Astrocyte (in vitro differentiated cells and primary cell): Measurements from ENCODE around the gene RCOR1. TPM values are rescaled to one million over a fixed set of nuclear protein-coding genes. Genes with fewer than 3 reads are reported as not detected.
"Not testable (repeated sequence)": the region's sequence is repeated elsewhere in the genome, so short reads cannot be mapped to it uniquely, and the experiment has no call there.

Experiments used
- DNase-seq: peaks from one replicate; pipeline ENCODE4 v3.0.0-alpha.2; 2010; ENCODE audit warnings: low read depth
- FAIRE-seq: peaks from 2 replicates; lab custom pipeline; 2011; peaks lifted over from hg19 to GRCh38; lab: Jason Lieb, UNC
- H2AFZ ChIP-seq: 2 replicates; pipeline ENCODE4 v1.6.0; 2012; ENCODE audit warnings: low read depth, low read length, inconsistent platforms
- H3K27ac ChIP-seq: 2 replicates; pipeline ENCODE4 v1.5.1; 2011; ENCODE audit warnings: low read depth, low read length, inconsistent platforms
- H3K27me3 ChIP-seq: 2 replicates; pipeline ENCODE4 v1.6.0; 2011; ENCODE audit warnings: low read length, inconsistent platforms; ENCODE audit not compliant: insufficient read depth
- H3K36me3 ChIP-seq: 2 replicates; pipeline ENCODE4 v1.5.1; 2011; ENCODE audit warnings: low read length, inconsistent platforms; ENCODE audit not compliant: insufficient read depth
- H3K4me1 ChIP-seq: 2 replicates; pipeline ENCODE4 v1.5.1; 2011; ENCODE audit warnings: low read length, inconsistent platforms; ENCODE audit not compliant: insufficient read depth
- H3K4me2 ChIP-seq: 2 replicates; pipeline ENCODE4 v1.6.0; 2012; ENCODE audit warnings: low read length, inconsistent platforms
- H3K4me3 ChIP-seq: 2 replicates; pipeline ENCODE4 v1.5.1; 2011; ENCODE audit warnings: low read depth, mild to moderate bottlenecking, low read length, inconsistent platforms; ENCODE audit not compliant: insufficient read depth
- H3K79me2 ChIP-seq: 2 replicates; pipeline ENCODE4 v1.6.0; 2012; ENCODE audit warnings: mild to moderate bottlenecking, low read length, inconsistent platforms; ENCODE audit not compliant: insufficient read depth
- H3K9ac ChIP-seq: 2 replicates; pipeline ENCODE4 v1.6.0; 2012; ENCODE audit warnings: mild to moderate bottlenecking, low read length, inconsistent platforms
- H3K9me3 ChIP-seq: 2 replicates; pipeline ENCODE4 v1.5.1; 2012; ENCODE audit warnings: low read depth, mild to moderate bottlenecking, low read length, inconsistent platforms; ENCODE audit not compliant: insufficient read depth
- H4K20me1 ChIP-seq: 2 replicates; pipeline ENCODE4 v1.6.0; 2012; ENCODE audit warnings: low read length, inconsistent platforms; ENCODE audit not compliant: insufficient read depth
- H3K27ac Mint-ChIP-seq: one replicate; pipeline ENCODE4 v1.8.0; 2021; ENCODE audit warnings: mild to moderate bottlenecking, mixed read lengths; ENCODE audit not compliant: unreplicated experiment
- H3K27me3 Mint-ChIP-seq: one replicate; pipeline ENCODE4 v1.8.0; 2021; ENCODE audit warnings: low read depth, mixed read lengths; ENCODE audit not compliant: unreplicated experiment
- H3K36me3 Mint-ChIP-seq: one replicate; pipeline ENCODE4 v1.8.0; 2021; ENCODE audit warnings: low read depth, mixed read lengths; ENCODE audit not compliant: unreplicated experiment
- H3K4me1 Mint-ChIP-seq: one replicate; pipeline ENCODE4 v1.8.0; 2021; ENCODE audit warnings: low read depth, mixed read lengths; ENCODE audit not compliant: unreplicated experiment
- H3K4me3 Mint-ChIP-seq: one replicate; pipeline ENCODE4 v1.8.0; 2021; ENCODE audit warnings: mild to moderate bottlenecking, moderate library complexity, mixed read lengths; ENCODE audit not compliant: unreplicated experiment
- H3K9me3 Mint-ChIP-seq: one replicate; pipeline ENCODE4 v1.8.0; 2021; ENCODE audit warnings: mild to moderate bottlenecking, mixed read lengths; ENCODE audit not compliant: unreplicated experiment
- EZH2 ChIP-seq: IDR thresholded peaks from 2 replicates; pipeline ENCODE4 v1.6.1; 2012; ENCODE audit warnings: mild to moderate bottlenecking, low read length, inconsistent platforms; ENCODE audit not compliant: insufficient read depth
- total RNA-seq: library from RNA; stranded (reverse); gene quantifications from 2 replicates; pipeline ENCODE4 v1.2.1, GENCODE V29; 2021
- TF ChIP-seq, protein P1 (sequence below): IDR thresholded peaks from 2 replicates; pipeline ENCODE4 v1.5.1; 2011; ENCODE audit warnings: low read depth, mild to moderate bottlenecking, inconsistent platforms, low read length, moderate library complexity; ENCODE audit not compliant: insufficient read depth

RCOR1 gene
- total RNA-seq, 1 donor from 2014 or later = 31.0 TPM

DNA sequence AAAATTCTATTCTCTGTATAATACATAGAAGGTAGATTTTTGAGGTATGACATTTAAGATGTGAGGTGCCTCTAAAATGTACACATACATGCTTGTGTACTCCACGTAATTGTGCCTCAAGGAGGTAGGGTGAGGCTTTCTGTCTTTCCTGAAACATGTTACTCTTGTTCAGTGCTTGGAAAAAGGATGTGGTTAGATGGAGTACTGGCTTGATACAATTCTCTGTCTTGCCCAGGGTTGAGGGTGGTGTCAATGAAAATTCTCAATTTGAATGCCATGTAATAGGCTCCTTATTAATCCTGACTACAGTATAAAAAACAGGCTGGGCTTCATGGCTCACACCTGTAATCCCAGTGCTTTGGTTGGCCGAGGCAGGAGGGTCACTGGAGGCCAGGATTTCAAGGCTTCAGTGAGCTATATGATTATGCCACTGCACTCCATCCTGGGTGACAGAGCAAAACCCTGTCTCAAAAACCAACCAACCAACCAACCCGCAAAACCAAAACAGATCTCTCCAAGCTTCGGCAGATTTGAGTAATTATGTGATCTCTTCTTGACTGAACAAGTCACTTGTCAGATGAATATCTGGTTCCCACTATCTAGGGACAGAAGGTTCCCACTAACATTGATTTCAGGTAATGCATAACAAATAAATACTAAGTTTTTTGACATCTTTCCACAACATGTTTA, 41.6 kb downstream of the RCOR1 start:
- H3K27ac ChIP-seq = no peak overlapping the region
- H3K4me3 ChIP-seq = no peak overlapping the region
- FAIRE-seq = no peak
- H3K9me3 ChIP-seq = no peaks in the 10 kb centered on the region
- H3K9ac ChIP-seq = no peak overlapping the region
- no peaks in the 10 kb centered on the region for H3K27me3 ChIP-seq
- Mint-ChIP-seq H3K27me3 (no peaks in the 10 kb centered on the region), H3K27ac (no peak overlapping the region), H3K9me3 (no peaks in the 10 kb centered on the region), H3K4me3 (no peak overlapping the region), H3K36me3 (no peaks in the 10 kb centered on the region), H3K4me1 (peaks cover 14% of the 10 kb centered on the region)
- H3K36me3 ChIP-seq = no peaks in the 10 kb centered on the region
- no peak for TF ChIP-seq EZH2
- H3K79me2 ChIP-seq = peaks cover 65% of the 10 kb centered on the region
- H3K4me1 ChIP-seq = no peaks in the 10 kb centered on the region
- no peak overlapping the region for H2AFZ ChIP-seq
- H3K4me2 ChIP-seq = no peak overlapping the region
- H4K20me1 ChIP-seq = peaks cover 62% of the 10 kb centered on the region
- no peak for DNase-seq

DNA sequence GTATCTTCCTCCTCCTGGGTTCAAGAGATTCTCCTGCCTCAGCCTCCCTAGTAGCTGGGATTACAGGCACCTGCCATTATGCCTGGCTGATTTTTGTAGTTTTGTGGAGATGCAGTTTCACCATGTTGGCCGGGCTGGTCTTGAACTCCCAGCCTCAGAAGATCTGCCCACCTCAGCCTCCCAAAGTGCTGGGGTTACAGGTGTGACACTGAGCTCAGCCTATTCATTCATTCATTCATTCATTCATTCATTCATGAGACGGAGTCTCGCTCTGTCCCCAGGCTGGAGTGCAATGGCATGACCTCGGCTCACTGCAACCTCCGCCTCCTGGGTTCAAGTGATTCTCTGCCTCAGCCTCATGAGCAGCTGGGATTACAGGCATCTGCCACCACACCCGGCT, 47.2 kb downstream of the RCOR1 start:
- Histone ChIP-seq H3K79me2 (peaks cover 77% of the 10 kb centered on the region), H4K20me1 (peaks cover 72% of the 10 kb centered on the region)
- H3K36me3 ChIP-seq, H3K9ac ChIP-seq, FAIRE-seq, H3K27me3 Mint-ChIP-seq, H3K4me3 Mint-ChIP-seq, H3K4me1 ChIP-seq, H3K9me3 Mint-ChIP-seq, H3K4me3 ChIP-seq, H3K27ac ChIP-seq, H3K27me3 ChIP-seq, DNase-seq, H3K36me3 Mint-ChIP-seq, H3K9me3 ChIP-seq, H3K4me1 Mint-ChIP-seq, H3K4me2 ChIP-seq, H3K27ac Mint-ChIP-seq, H2AFZ ChIP-seq: not testable (repeated sequence)

DNA sequence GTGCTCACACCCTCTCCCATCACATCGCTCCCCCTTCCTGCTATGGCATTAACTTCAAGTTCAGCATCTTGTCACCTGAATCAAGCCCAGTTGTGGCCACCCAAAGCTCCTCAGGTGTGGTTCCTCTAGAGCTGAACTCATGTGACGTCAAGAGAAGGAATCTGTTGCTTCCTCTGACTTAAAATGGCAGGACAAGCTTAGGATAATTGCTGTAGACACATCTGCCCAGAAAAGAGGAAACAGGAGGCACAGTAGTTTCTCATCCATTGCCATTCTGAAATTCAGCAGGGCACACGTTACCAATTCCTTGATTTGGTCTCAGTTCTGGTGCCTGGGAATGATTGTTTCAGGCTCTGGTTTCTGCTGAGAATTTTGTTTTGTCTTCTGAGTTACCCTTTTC, 52.1 kb downstream of the RCOR1 start:
- Histone ChIP-seq H3K4me1 (no peaks in the 10 kb centered on the region), H3K79me2 (peaks cover 94% of the 10 kb centered on the region), H2AFZ (no peak overlapping the region), H3K9me3 (no peaks in the 10 kb centered on the region), H3K4me3 (no peak overlapping the region), H3K27me3 (no peaks in the 10 kb centered on the region), H3K9ac (no peak overlapping the region), H3K36me3 (no peaks in the 10 kb centered on the region), H4K20me1 (peaks cover 91% of the 10 kb centered on the region), H3K4me2 (no peak overlapping the region), H3K27ac (no peak overlapping the region)
- Mint-ChIP-seq H3K4me1 (peaks cover 27% of the 10 kb centered on the region), H3K27ac (no peak overlapping the region), H3K36me3 (no peaks in the 10 kb centered on the region), H3K9me3 (no peaks in the 10 kb centered on the region), H3K4me3 (no peak overlapping the region), H3K27me3 (no peaks in the 10 kb centered on the region)
- TF ChIP-seq EZH2 = no peak
- TF ChIP-seq, protein P1, sequence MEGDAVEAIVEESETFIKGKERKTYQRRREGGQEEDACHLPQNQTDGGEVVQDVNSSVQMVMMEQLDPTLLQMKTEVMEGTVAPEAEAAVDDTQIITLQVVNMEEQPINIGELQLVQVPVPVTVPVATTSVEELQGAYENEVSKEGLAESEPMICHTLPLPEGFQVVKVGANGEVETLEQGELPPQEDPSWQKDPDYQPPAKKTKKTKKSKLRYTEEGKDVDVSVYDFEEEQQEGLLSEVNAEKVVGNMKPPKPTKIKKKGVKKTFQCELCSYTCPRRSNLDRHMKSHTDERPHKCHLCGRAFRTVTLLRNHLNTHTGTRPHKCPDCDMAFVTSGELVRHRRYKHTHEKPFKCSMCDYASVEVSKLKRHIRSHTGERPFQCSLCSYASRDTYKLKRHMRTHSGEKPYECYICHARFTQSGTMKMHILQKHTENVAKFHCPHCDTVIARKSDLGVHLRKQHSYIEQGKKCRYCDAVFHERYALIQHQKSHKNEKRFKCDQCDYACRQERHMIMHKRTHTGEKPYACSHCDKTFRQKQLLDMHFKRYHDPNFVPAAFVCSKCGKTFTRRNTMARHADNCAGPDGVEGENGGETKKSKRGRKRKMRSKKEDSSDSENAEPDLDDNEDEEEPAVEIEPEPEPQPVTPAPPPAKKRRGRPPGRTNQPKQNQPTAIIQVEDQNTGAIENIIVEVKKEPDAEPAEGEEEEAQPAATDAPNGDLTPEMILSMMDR = no peak
- DNase-seq = no peak
- no peak for FAIRE-seq
